ENCODE results near the gene CSF3. TPM values are rescaled to one million over a fixed set of nuclear protein-coding genes. Genes with fewer than 3 reads are reported as not detected.

Gene CSF3
- total and polyA plus RNA-seq, 2 of the 13 experiments (the other 11 are each of a cell fraction or from before 2014, with no cell fraction given) = 0.09 TPM; not detected in 1

DNA sequence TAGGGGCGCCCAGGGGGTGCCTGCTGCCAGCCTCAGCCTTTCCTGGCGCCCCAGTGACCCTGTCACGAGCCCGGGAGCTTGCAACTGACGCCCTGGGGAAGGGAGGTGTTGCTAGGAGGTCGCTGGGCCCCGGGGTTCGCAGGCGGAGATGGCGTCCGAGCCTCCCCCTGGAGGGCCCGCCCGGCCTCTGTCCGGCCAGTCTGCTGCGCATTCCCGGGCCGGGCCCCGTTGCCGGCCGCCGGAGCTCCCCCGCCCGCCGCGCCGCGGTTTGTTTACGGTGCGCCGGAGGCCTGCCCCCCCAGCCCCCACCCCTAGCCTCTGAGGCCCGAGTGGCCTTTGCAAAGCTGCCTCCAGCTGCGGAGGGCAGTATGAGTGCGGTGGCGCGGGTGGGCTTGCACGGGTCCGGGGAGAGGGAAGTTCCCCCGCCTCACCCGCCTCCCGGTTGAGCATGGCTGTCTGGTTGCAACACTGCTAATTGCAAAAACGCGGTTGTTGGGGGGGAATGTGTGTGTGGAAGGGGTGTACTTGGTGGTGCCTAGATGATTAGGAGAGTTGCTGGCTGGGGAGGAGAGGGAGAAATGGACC lies 48.0 kb downstream of the CSF3 start (continued):
- TF ChIP-seq ZNF781 (CRISPR knock-in tag; IDR thresholded peaks at IDR 0.05; ENCODE audit: borderline replicate concordance, not compliant biosample characterization) (no peak), ZSCAN20 (CRISPR knock-in tag; IDR thresholded peaks at IDR 0.05; ENCODE audit: borderline replicate concordance) (0 out of 2 replicates have a peak, but pooled peaks have one; percentile 42), HNRNPLL (IDR thresholded peaks at IDR 0.05; ENCODE audit: low read depth, low read length, poor library complexity, severe bottlenecking) (peak; percentile 81), RCOR2 (CRISPR knock-in tag; IDR thresholded peaks at IDR 0.05) (no peak), ZFY (CRISPR knock-in tag; IDR thresholded peaks at IDR 0.05) (peak; percentile 84), PHB2 (IDR thresholded peaks at IDR 0.05; ENCODE audit: partially characterized antibody) (no peak), ZNF367 (CRISPR knock-in tag; IDR thresholded peaks at IDR 0.05; ENCODE audit: borderline replicate concordance) (no peak), TGIF2 (CRISPR knock-in tag; IDR thresholded peaks at IDR 0.05) (no peak), SOX6 (IDR thresholded peaks at IDR 0.05) (no peak), SOX6 (CRISPR knock-in tag; IDR thresholded peaks at IDR 0.05) (peak; percentile 40), ZNF660 (CRISPR knock-in tag; IDR thresholded peaks at IDR 0.05; ENCODE audit: borderline replicate concordance, low read depth) (no peak), SPEN (CRISPR knock-in tag; IDR thresholded peaks at IDR 0.05; ENCODE audit: low read depth) (0 out of 2 replicates have a peak, but pooled peaks have one; percentile 40), CBX2 (IDR thresholded peaks at IDR 0.05; ENCODE audit: low read depth, low read length) (no peak), CBX2 (CRISPR knock-in tag; IDR thresholded peaks at IDR 0.05; ENCODE audit: low read depth) (no peak), CREB1 (IDR thresholded peaks at IDR 0.05) (no peak), CREB1 (CRISPR knock-in tag; IDR thresholded peaks at IDR 0.05) (no peak), ZFP36L2 (CRISPR knock-in tag; IDR thresholded peaks at IDR 0.05) (no peak), ZNF737 (CRISPR knock-in tag; IDR thresholded peaks at IDR 0.05; ENCODE audit: borderline replicate concordance) (no peak)
- TF ChIP-seq, protein P1, sequence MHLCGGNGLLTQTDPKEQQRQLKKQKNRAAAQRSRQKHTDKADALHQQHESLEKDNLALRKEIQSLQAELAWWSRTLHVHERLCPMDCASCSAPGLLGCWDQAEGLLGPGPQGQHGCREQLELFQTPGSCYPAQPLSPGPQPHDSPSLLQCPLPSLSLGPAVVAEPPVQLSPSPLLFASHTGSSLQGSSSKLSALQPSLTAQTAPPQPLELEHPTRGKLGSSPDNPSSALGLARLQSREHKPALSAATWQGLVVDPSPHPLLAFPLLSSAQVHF (CRISPR knock-in tag; IDR thresholded peaks at IDR 0.05) = peak; percentile 82; the same call in 1 of the 2 replicates
- TF ChIP-seq, protein P2, sequence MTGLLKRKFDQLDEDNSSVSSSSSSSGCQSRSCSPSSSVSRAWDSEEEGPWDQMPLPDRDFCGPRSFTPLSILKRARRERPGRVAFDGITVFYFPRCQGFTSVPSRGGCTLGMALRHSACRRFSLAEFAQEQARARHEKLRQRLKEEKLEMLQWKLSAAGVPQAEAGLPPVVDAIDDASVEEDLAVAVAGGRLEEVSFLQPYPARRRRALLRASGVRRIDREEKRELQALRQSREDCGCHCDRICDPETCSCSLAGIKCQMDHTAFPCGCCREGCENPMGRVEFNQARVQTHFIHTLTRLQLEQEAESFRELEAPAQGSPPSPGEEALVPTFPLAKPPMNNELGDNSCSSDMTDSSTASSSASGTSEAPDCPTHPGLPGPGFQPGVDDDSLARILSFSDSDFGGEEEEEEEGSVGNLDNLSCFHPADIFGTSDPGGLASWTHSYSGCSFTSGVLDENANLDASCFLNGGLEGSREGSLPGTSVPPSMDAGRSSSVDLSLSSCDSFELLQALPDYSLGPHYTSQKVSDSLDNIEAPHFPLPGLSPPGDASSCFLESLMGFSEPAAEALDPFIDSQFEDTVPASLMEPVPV (CRISPR knock-in tag; IDR thresholded peaks at IDR 0.05) = 0 out of 2 replicates have a peak, but pooled peaks have one; percentile 33
- TF ChIP-seq, protein P3, sequence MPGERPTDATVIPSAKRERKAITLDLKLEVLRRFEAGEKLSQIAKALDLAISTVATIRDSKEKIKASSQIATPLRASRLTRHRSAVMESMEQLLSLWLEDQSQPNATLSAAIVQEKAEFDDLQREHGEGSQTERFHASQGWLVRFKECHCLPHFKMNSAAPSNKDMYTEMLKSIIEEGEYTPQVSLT (CRISPR knock-in tag; IDR thresholded peaks at IDR 0.05; ENCODE audit: borderline replicate concordance, low read depth) = no peak
- TF ChIP-seq, protein P4, sequence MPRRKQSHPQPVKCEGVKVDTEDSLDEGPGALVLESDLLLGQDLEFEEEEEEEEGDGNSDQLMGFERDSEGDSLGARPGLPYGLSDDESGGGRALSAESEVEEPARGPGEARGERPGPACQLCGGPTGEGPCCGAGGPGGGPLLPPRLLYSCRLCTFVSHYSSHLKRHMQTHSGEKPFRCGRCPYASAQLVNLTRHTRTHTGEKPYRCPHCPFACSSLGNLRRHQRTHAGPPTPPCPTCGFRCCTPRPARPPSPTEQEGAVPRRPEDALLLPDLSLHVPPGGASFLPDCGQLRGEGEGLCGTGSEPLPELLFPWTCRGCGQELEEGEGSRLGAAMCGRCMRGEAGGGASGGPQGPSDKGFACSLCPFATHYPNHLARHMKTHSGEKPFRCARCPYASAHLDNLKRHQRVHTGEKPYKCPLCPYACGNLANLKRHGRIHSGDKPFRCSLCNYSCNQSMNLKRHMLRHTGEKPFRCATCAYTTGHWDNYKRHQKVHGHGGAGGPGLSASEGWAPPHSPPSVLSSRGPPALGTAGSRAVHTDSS (CRISPR knock-in tag; conservative IDR thresholded peaks at IDR 0.05) = no peak
- TF ChIP-seq, protein P5, sequence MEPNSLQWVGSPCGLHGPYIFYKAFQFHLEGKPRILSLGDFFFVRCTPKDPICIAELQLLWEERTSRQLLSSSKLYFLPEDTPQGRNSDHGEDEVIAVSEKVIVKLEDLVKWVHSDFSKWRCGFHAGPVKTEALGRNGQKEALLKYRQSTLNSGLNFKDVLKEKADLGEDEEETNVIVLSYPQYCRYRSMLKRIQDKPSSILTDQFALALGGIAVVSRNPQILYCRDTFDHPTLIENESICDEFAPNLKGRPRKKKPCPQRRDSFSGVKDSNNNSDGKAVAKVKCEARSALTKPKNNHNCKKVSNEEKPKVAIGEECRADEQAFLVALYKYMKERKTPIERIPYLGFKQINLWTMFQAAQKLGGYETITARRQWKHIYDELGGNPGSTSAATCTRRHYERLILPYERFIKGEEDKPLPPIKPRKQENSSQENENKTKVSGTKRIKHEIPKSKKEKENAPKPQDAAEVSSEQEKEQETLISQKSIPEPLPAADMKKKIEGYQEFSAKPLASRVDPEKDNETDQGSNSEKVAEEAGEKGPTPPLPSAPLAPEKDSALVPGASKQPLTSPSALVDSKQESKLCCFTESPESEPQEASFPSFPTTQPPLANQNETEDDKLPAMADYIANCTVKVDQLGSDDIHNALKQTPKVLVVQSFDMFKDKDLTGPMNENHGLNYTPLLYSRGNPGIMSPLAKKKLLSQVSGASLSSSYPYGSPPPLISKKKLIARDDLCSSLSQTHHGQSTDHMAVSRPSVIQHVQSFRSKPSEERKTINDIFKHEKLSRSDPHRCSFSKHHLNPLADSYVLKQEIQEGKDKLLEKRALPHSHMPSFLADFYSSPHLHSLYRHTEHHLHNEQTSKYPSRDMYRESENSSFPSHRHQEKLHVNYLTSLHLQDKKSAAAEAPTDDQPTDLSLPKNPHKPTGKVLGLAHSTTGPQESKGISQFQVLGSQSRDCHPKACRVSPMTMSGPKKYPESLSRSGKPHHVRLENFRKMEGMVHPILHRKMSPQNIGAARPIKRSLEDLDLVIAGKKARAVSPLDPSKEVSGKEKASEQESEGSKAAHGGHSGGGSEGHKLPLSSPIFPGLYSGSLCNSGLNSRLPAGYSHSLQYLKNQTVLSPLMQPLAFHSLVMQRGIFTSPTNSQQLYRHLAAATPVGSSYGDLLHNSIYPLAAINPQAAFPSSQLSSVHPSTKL (CRISPR knock-in tag; IDR thresholded peaks at IDR 0.05) = no peak; the same call in 1 of the 2 replicates

Data from HepG2 (cell line).